Anterior cingulate cortex (tissue), 58 donors: ENCODE results near the gene CST9.

ENCODE experiments used
- DNase-seq, 58 donors: peaks; one replicate each; lab custom pipeline; 2025; lab: John Stamatoyannopoulos, UW

CST9 gene, protein sequence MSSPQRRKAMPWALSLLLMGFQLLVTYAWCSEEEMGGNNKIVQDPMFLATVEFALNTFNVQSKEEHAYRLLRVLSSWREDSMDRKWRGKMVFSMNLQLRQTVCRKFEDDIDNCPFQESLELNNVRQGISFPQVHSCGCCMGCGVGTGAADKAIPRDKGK

GRCh38 chr20:23605867-23606651 is at the start of gene CST9:
Gene CST9 (minus strand): TSS chr20:23605917. CDS start chr20:23605864, 53 bp downstream.
- no peak for DNase-seq

- no peak for DNase-seq
Observed at GRCh38 chr20:23654717-23655116, 49.0 kb upstream of the CST9 start.

GRCh38 chr20:23654000-23654399 is 48.3 kb upstream of the CST9 start:
- DNase-seq = no peak

GRCh38 chr20:23653400-23653938 is 47.8 kb upstream of the CST9 start:
- DNase-seq = no peak

GRCh38 chr20:23652926-23653325 is 47.2 kb upstream of the CST9 start:
- DNase-seq = no peak

DNA sequence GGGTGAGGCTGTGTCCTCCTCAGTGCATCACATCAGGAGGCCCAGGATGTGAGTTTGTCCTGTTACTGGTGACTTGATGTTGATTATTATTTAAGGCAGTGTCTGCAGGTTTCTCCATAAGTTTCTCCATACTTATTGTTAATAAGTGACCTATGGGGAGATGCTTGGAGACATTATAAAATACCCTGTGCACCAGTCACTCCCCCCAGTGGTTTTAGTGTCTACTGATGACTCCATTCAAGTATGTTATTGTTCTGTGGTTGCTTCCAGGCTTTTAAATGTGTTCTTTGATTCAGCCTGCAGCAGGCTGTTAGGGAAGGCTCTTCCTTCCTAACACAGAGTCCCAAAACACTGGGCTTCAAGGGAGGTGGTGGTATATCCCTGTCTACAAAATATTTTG is 46.7 kb upstream of the CST9 start:
- DNase-seq = no peak

DNA sequence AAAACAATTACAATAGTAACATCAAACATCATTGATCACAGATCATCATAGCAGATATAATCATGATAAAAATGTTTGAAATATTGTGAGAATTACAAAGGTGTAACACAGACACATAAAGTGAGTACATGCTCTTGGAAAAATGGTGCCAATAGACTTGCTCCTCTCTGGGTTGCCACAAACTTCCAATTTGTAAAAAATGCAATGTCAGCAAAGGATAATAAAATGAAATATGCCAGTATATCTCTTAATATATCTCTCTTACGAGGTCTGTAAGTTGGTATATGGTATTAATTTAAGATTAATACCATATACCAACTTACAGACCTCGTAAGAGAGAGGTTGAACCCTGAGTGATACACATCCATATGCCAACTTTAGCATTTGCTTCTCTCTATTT is 45.4 kb upstream of the CST9 start:
- DNase-seq = no peak

GRCh38 chr20:23649830-23650417 is 44.2 kb upstream of the CST9 start:
- DNase-seq = no peak

GRCh38 chr20:23649242-23649641 is 43.5 kb upstream of the CST9 start:
- no peak for DNase-seq

- DNase-seq = no peak
Observed at GRCh38 chr20:23647346-23647745, 41.6 kb upstream of the CST9 start.

- no peak for DNase-seq
Observed at GRCh38 chr20:23646106-23646873, 40.6 kb upstream of the CST9 start.

GRCh38 chr20:23645575-23645974 is 39.9 kb upstream of the CST9 start:
- DNase-seq = no peak

GRCh38 chr20:23644164-23644563 is 38.4 kb upstream of the CST9 start:
- DNase-seq = no peak

GRCh38 chr20:23643659-23644058 is 37.9 kb upstream of the CST9 start:
- DNase-seq = no peak

- DNase-seq = peak in 4 of 58 donors; percentile 18 to 46 (median 26)
Observed at GRCh38 chr20:23641936-23642751, 36.4 kb upstream of the CST9 start.

GRCh38 chr20:23640671-23641667 is 35.3 kb upstream of the CST9 start:
- no peak for DNase-seq

DNA sequence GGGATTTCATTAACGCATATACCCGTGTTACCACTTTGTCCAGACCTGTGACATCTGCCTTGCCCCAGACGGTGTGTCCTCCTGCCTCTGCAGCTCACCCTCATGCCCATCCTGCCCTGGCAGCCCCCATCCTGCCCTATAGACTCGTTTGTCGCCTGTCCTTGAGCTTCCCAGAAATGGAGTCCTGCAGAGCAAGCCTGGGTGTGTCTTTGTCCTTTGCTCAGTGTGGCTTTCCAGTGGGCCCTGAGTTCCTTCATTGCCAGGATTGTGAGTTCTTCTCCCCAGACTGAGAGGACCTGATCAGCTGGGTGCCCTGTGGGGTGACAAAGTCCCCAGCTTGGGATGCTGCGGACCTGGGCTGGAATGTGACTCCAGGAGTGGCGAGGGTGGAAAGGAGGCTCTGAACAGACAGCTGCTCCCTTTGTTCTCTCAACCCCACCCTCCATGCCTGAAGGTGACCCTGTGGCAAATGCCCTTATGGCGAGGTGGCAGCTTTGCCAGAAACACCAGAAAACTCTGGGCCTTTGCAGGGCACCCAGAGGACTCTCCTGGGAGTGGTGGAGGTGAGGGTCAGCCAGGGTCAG is 34.4 kb upstream of the CST9 start:
- DNase-seq = no peak

DNA sequence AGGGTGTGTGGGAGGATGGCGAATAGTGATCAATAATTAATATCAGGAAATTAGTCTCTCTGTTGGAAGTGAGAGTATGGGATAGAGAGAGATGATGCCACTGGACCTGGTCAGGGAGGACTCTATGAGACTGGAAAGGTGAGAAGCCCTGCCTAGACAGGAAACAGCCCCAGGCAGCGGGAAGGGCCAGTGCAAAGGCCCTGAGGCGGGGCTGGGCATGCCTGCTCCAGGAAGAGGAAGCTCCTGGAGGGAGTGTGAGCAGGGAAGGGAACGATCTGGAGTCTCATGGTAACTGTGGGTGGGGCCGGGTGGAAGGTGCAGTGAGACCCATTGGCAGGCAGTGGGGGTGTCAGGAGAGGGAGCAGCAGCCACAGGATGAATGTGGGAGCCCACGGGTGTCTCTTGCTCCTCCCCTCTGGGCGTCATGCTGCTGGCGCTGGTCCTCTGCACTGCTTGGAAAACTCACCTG is 33.8 kb upstream of the CST9 start:
- no peak for DNase-seq
